Skin of body (tissue), 2 donors: ENCODE results near the gene OR5AU1. TPM values are rescaled to one million over a fixed set of nuclear protein-coding genes. Genes with fewer than 3 reads are reported as not detected.
A peak's percentile ranks its signal among the peaks of the same experiment; 100 is the strongest.

Experiments used
- DNase-seq: peaks from one replicate; lab custom pipeline; 2025; lab: John Stamatoyannopoulos, UW
- total RNA-seq: library from RNA; depleted of rRNA; stranded (reverse); fragments of >200 nt; gene quantifications from one replicate; pipeline ENCODE4 v1.2.3, GENCODE V29; 2014

The OR5AU1 gene
- not detected for total RNA-seq

- no peak for DNase-seq
Observed at GRCh38 chr14:21155963-21156362, at the start of gene OR5AU1. Gene OR5AU1 (minus strand): TSS chr14:21156063. CDS start chr14:21155872, 191 bp downstream.

GRCh38 chr14:21205026-21205677 lies 49.3 kb upstream of the OR5AU1 start:
- no peak for DNase-seq

GRCh38 chr14:21204167-21205025 lies 48.5 kb upstream of the OR5AU1 start:
- no peak for DNase-seq

GRCh38 chr14:21203470-21204166 lies 47.8 kb upstream of the OR5AU1 start:
- DNase-seq = no peak

DNA sequence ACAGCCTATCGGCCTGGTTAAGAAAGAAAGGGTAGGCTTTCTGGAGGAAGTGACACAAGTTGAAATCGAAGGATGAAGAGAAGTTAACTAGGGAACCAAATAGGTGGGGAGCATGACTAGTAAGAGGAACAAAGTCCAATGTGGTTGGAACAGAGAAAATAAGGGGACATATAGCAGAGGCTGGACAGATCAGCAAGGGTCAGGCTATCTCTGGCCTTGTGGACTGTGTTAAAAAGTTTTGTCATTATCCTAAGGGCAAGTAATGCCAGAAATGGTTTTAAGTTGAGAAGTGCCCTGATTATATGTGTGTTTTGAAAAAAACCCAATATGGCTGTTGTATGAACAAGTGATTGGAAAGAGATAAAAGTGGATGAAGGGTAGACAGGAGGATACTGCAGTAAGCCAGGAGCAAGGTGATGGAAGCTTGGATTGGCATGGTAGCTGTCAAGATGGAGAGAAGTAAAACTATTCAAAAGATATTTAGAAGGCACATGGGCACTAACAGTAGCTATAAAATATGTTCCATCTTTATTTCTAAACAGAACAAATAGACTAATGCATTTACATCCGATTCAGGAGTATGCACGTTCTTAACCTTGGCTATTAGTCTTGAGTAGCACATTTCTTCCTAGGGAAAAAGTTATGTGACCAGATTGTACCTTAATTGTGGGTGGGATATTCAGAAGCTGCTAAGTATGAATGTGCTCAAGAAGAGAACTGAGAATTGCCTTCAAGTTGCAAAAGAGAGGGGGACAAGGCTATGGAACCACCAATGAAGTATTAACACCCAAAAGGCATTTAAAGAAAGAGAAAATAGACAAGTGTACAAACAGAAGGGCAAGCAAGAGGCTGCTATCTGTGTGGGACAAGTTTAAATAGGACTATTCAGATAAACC lies 46.8 kb upstream of the OR5AU1 start:
- no peak for DNase-seq

DNA sequence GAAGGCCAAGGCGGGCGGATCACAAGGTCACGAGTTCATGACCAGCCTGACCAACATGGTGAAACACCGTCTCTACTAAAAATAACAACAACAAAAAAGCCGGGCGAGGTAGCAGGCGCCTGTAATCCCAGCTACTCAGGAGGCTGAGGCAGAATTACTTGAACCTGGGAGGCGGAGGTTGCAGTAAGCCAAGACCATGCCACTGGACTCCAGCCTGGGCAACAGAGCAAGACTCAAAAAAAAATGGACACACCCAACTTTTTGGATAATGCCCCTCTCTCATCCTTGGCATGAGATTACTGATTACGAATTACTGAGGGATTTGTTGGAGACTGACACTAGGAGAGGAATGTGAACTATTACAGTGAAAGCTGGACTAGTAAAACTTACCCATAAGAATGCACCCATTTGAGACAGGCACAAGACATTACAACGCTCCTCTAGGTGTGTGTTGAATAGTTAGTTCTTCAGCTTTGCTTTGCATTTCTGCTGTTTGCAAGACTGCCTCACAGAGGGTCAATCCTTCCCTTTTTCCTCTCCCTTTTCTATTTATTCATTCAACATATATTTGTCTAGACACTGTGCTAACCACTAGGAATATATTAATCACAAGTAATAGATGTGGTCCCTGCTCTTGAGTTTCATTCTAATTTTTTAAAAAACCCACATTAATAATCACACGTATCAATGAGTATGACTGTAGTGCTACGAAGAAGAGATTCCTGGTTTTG lies 46.0 kb upstream of the OR5AU1 start:
- no peak for DNase-seq

DNA sequence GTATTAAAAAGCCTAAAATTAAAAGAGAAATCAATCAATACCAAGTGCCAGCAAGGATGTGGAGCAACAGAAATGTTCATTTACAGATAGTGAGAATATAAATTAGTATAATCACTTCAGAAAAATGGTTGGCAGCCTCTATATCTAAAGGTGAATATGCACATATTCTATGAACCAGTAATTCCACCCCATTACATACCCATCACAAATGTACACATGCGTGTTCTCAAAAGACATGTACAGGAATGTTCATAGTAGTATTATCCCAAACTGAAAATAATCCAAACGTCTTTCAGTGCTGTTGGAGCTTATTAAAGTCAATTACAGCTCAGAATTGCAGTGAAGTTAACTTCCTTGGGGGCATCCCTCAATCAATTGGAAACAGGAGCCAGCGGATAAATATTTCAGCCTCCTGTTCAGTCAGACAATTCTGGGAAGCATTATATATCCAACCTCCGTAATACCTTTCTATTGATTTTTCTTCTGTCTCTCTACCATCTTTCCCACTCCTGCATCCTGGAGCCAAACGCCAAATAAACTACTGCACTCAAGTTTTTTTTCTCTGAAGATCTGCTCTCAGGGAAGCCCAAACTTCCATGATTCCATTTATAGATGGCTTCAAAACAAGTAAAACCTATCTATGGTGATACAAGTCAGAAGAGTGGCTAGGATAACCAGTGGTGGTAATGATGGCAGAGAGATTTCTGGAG lies 45.0 kb upstream of the OR5AU1 start:
- no peak for DNase-seq

- DNase-seq = no peak
Observed at GRCh38 chr14:21199611-21200560, 44.0 kb upstream of the OR5AU1 start.

DNA sequence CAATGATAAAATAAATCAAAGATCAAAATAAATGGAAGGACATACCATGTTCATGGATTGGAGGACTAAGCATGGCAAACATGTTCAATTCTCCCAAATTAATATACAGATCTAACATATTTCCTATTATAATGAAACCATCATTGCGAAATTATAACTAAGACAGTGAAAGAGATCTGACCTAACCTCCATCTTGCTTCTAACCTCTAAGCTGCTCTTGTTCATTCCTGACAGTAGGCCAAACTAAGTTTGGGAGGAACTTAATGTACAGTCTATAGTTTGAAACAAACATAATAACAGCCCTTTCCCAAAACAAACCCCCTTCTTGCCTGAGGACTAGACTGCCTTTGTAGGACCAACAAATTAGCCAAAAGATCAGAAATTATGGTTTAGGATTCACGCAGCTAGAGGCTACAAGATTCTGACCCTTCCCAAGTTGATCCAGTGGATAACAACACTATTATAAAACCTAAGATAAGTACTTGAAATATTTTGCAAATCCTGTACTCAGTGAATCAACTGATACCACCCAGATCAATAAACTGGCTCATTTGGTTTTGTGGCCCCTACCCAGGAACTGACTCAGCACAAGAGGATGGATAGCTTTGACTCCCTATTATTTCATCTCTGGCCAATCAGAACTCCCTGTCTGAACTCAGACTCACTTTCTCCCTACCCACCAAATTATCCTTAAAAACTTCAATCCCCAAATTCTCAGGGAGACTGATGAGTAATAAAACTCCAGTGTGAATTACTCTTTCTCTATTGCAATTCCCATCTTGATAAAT lies 41.7 kb upstream of the OR5AU1 start:
- DNase-seq = no peak

DNA sequence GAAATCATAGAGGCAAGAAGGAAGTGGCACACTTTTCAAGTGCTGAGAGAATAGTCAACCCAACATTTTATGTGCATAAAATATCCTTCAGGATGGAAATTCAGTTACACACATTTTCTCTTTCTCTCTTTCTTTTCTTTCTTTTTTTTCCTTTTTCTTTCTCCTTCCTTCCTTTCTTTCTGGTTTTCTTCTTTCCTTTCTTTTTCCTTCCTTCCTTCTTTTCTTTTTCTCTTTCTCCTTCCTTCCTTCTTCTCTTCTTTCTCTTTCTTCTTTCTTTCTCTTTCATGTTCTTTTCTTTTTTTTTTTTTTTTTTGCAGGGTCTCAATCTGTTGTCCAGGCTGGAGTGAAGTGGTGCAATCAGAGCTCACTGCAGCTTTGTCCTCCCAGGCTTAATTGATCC lies 38.7 kb upstream of the OR5AU1 start:
- no peak for DNase-seq

GRCh38 chr14:21192875-21193535 lies 37.1 kb upstream of the OR5AU1 start:
- no peak for DNase-seq

GRCh38 chr14:21192447-21192822 lies 36.6 kb upstream of the OR5AU1 start:
- no peak for DNase-seq

DNA sequence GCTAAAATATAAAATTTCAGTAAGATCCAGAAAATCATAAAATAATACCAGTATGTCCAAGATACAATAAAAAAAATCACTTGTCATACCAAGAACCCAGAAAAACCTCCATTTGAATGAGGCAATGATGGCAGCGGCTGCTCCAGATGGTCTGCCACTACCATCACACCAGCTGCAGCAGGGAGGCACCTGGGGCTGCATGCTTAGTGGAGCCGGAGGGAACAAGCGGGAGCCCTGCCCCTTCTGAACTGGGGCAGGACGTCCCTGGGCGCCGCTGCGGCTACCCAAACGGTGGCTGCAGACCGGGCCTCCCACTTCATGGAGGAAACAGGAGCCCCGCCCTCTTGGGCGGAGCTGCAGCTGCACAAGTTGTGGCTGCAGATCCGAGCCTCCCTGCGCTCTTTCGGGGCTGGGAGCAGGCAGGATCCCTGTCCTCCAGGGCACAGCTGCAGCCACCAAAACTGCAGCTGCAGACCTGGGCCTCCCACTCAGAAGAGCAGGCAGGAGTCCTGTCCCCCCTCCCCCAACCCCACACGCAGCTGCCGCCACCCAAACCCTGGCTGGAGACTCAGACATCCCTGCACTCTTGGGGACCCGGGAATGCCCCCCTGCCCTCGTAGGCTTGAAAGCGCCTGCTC lies 36.1 kb upstream of the OR5AU1 start:
- no peak for DNase-seq

DNA sequence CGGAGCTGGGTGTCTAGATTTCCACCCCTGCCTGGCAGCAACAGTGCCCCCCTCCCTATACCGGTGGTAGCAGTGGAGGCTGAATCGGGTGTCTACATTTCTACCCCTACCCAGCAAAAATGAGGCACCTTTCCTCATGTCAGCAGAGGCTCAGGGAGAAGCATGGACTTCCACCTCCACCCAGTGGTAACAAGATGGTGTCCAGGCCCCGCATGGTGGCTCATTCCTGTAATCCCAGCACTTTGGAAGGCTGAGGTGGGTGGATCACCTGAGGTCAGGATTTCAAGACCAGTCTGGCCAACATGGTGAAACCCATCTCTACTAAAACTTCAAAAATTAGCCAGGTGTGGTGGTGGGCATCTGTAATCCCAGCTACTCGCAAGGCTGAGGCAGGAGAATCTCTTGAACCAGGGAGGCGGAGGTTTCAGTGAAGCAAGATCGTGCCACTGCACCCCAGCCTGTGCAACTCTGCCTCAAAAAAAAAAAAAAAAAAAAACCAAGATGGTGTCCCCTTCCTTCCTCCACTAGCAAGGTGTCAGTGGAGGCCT lies 35.5 kb upstream of the OR5AU1 start:
- DNase-seq = no peak

- peak; percentile 52 for DNase-seq
Observed at GRCh38 chr14:21185491-21185890, 29.6 kb upstream of the OR5AU1 start.

DNA sequence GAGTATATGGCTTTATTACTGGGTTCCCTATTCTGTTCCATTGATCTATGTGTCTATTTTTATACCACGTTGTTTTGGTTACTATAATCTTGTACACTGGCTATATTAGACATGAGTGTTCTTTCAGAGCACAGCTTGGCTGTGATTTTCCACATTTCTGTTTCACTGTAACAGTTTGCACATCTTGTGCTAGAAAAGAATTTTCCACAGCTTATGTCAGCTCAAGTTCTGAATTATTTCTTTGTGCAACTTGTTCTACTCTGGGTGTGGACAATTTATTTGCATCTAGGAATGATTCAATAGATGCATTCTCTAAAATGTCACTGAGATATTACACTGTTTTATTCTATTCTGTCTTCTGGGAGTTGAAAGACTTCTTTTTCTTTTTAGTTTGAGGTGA lies 28.4 kb upstream of the OR5AU1 start:
- DNase-seq = peak; percentile 61

GRCh38 chr14:21182166-21182565 lies 26.3 kb upstream of the OR5AU1 start:
- DNase-seq = peak; percentile 47
